GM21825 (cell line): Measurements from ENCODE around the gene C15orf39.
"Not testable (repeated sequence)": the region's sequence is repeated elsewhere in the genome, so short reads cannot be mapped to it uniquely, and the experiment has no call there.

ENCODE experiments used
- ATAC-seq: cut with Tn5 transposase; IDR thresholded peaks from one replicate; pipeline ENCODE4 v1.9.1; 2021; ENCODE audit warnings: mild to moderate bottlenecking, moderate library complexity; ENCODE audit not compliant: unreplicated experiment

C15orf39 gene

GRCh38 chr15:75209289-75209676 lies 7.6 kb downstream of the C15orf39 start:
- ATAC-seq: no peak

- no peak for ATAC-seq
Observed at GRCh38 chr15:75210811-75211230, 9.1 kb downstream of the C15orf39 start.

- ATAC-seq: no peak
Observed at GRCh38 chr15:75211436-75212199, 9.9 kb downstream of the C15orf39 start.

GRCh38 chr15:75212200-75212858 lies 10.6 kb downstream of the C15orf39 start:
- ATAC-seq: no peak

GRCh38 chr15:75213212-75213767 lies 11.6 kb downstream of the C15orf39 start:
- ATAC-seq: no peak

DNA sequence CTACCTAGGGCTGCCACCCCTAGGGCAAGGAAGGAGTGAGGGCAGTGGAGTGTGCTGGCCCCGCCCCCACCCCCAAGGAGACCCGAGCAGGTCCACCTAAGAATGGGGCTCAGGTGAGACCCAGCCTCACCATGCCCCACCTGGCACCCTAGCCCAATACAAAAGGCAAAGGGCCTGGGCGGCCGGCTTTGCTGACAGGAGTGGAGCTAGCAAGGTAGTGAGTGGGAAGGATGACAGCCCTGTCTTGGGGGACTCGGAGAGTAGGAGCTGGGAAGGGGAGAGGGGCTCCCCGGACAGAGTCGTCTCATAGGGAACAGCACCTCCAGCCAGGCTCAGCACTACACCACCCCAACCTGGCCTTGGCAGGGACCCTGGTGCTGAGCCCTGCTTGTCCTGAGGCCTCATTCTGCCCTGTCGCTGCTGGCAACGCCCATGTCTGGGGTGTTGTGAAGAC lies 12.1 kb downstream of the C15orf39 start:
- ATAC-seq: no peak

DNA sequence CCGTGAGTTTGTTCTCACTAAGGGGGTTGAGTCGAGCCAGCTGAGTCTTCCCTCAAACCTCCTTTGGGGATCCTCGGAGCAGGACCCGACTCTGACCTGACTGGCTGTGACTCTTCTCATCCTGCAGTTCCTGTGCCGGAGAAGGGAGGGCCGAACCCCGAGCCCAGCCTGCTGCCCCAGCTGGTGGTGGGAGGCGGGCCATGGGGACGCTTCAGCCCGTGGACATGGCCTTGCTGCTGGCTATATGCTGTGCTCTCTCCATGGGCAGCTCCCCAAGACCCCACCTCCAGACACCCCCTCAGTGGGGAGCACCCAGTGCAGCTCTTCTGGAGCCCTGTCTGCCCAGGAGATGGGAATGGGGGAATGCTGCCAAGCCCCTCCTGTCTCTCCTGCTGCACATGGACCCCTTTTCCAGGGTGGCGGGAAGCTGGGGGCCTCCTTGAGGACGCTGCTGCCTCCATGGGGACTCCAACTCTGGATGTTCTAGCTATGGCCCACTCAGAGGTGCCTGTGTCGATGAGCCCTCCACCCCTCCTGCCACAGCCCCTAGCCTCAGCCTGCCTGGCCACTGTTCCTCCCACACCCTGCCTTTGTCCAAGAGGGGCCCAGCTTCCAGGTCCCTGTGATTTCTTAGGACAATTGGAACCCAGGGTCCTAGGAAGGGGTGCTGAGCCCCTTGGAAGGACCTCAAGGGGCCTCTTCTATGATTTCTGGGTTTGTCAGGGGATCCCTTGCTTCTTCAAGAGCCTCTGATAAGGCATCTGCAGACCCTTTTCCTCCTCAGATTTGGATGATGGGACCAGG lies 12.8 kb downstream of the C15orf39 start:
- no peak for ATAC-seq

GRCh38 chr15:75215107-75216004 lies 13.7 kb downstream of the C15orf39 start:
- ATAC-seq: no peak

DNA sequence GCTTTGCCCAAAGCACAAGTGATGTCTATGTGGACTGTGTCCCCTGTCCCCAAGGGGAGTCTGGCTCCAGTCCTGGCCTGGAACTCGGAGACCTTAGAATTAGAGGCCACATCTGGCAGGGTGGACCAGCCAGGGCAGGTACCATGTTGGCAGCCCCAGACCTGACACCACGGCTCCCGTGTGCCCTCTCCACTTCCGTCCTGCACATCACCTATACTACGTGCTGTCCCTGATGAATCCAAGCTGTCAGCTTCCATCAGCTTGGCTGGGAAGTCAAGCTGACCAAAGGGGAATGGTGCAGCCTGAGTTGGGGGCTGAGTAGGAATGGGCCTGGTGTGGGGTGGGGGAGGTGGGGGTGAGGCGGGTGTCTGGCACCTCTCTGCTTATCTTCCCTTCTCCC lies 15.3 kb downstream of the C15orf39 start:
- ATAC-seq: no peak

GRCh38 chr15:75217574-75217973 lies 15.9 kb downstream of the C15orf39 start:
- ATAC-seq: not testable (repeated sequence)

DNA sequence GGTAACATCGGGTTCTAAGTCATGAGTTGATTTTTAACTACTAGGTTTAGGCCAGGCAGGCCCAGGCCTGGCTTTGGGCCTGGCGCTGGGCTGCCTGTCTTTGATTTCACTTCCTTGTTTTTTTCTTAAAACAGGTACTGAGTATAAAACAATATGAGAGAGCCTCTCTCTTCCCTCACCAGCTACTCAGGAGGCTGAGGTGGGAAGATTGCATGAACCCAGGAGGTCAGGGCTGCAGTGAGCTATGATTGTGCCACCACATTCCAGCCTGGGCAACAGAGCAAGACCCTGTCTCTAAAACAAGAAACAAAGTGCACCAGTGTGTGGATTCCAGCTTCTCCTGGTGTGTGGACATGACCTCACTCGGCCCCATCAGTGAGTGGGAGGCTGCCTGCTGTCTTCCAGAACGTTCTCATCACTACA lies 17.8 kb downstream of the C15orf39 start:
- ATAC-seq: not testable (repeated sequence)

DNA sequence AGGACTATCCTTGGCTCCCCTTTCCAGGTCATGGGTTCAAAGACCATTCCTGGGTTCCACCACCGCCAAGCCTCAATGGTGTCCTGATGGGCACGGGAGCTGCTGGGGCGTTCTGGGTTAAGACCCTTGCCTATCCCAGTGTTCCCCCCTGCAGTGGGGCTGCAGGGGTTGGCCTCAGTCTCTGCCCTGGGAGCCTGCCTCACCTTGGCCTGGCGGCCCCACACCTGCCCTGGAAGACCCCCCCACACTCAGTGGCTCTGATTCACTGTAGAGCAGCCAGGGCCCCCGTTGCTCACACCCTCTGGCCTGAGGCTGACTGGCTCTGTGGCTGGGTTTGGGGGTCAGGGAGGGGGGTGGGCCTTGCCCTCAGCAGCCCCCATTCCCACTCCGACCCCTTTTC lies 22.0 kb downstream of the C15orf39 start:
- ATAC-seq: no peak

DNA sequence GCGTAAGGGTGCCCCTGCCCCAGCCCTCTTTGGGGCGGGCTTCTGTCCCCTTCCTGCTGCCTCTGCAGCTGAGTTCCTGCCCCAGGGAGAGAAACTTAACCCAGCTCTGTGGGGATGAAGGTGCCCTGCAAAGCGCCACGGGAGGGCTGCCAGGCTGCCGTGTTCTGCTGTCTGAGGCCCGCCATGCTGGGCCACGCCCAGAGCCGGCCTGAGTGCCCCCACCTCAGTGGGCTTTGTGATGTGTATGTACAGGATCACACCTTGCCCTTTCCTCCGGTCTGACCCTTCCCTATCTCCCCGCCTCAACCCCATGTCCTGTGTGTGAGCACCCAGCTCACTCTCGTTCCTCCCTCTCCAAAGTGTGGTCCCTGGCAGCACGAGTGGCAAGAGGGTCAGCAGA lies 22.6 kb downstream of the C15orf39 start:
- ATAC-seq: no peak

DNA sequence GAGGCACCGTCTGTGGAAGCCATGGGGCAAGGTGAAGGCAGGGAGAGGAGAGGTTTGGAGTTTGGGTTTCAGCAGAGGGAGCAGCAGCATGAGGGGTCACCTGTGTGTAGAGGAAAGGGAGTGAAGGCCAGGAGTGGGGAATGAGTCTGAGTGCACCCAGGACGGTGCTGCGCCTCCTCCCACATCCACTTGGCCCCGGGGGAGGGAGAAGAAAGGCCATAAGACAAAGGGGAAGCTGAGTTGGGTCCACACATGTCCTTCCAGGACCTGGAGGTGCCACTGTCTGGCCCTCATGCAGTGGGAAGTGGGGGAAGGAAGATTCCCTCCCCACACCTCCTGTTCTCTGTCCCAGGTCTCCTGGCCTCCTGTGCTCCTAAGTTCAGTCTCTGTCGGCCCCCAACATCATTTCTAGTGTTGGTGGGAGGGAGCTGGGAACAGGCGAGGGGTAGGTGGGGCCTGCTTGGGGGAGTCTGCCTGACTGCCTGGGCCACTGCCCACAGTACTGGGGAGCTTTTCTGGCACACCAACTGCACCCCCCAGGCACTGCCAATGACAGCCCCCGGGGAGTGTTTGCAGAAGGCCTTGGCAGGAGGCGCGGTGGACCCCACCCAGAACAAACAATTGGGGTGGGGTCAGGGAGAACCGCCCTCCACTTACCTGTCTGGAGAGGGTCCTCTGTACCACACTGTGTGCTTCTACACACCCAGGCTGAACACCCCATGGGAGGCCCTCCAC lies 23.6 kb downstream of the C15orf39 start:
- ATAC-seq: not testable (repeated sequence)

GRCh38 chr15:75225951-75226732 lies 24.5 kb downstream of the C15orf39 start:
- ATAC-seq: no peak

DNA sequence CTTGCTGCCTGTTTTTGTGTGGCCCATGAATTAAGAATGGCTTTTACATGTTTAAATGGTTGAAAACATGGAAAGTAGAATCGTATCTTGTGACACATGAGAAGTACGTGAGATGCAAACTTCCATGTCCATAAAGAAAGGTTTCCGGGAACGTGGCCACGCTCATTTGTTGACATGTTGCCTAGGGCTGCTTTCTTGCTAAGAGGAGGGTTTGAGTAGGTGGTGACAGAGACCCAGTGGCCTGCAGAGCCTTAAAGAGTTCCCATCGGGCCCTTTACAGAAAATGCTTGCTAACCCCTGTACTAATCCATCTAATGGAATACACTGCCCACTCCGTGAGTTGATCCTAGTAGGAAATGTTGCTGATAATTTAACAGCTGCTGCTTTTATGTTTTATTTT lies 25.4 kb downstream of the C15orf39 start:
- ATAC-seq: not testable (repeated sequence)

DNA sequence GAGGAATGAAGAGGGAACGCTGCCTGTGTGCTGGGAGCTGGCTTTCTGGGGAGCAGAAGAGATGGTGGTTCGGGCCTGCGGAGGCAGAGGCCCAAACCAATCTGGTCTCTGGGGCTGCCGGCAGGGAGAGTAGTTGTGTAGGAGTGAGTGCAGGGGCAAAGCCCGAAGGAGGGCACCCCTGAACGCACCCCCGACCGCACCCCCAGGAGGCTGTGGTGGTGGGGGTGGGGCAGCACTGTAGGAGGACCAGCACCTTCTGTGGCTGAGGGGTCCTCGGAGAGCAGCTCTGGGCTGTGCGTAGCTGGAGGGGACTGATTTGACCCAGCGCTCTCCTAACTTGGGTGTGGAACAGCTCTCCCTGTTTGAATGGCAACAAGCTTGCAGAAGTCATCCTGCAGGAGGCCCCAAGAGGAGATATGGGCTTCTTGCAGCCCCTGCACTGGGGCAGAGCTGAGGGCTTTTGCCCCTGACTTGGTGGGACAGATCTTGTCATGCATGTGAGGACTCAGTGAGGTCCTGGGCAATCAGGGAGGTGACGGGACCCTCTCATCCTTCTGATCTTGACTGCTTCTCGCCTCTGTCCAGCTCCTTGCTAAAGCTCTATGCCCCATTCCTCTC lies 26.1 kb downstream of the C15orf39 start:
- ATAC-seq: no peak

DNA sequence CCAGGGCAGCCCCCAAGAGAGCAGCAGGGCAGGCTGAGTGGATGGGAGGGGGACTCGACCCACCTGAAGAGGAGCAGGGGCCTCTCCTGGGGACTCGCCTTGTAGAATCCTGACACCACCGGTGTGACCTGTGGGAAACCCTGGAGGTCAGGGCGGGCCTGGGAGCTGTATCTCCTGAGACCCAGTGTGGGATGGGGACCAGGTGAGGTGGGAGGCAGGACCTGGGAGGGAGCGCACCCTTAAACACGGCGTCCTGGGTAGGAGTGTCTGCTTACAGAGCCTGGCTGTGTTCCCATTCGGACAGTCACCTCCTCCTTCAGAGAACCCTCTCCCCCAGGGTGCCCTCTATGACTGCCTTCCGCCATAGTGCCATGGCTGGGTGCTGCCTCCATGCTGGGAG lies 27.1 kb downstream of the C15orf39 start:
- no peak for ATAC-seq
